HG03103 (cell line): ENCODE data around the gene EFHC1.
A peak's percentile ranks its signal among the peaks of the same experiment; 100 is the strongest.
"Not testable (repeated sequence)": the region's sequence is repeated elsewhere in the genome, so short reads cannot be mapped to it uniquely, and the experiment has no call there.

Source experiments
- ATAC-seq: cut with Tn5 transposase; IDR thresholded peaks from one replicate; pipeline ENCODE4 v1.9.1; 2021; ENCODE audit warnings: low read depth; ENCODE audit not compliant: unreplicated experiment

The EFHC1 gene

DNA sequence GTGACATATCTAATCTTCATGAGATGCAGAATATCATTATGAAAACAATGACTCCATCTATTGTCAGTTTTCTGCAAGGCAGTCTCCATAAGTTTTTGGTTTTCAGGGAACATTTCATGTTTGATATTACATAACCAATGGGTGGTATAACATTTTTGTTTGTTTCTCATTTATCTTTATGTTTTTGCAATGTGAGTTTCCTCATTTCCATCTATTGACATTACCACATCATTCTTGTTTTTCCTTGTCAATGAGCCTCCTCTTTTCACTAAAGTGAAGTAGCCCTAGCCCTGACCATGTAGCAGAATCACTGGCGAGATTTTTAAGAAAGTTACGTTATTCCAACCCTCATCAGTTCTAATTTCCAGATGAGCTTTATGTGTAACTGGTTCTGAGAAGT, 4.4 kb downstream of the EFHC1 start:
- ATAC-seq: no peak

DNA sequence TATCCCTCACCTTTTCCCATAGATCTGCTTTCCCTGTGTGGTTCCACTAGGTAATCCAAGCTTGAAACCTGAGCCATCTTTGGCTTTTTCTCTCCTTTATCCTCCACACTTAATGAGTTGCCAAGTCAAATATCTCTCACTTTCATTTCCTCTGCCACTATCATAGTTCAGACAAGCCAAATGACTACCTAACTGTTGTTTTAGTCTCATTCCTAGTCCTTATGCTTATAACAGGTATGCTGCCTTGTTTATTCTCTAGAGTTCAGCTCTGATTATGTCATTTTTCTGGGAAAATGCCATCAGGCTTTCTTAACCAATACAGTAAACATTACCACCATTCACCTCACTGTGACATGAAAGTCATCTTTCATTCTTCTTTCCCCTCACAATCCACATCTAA, 6.5 kb downstream of the EFHC1 start:
- ATAC-seq: no peak

DNA sequence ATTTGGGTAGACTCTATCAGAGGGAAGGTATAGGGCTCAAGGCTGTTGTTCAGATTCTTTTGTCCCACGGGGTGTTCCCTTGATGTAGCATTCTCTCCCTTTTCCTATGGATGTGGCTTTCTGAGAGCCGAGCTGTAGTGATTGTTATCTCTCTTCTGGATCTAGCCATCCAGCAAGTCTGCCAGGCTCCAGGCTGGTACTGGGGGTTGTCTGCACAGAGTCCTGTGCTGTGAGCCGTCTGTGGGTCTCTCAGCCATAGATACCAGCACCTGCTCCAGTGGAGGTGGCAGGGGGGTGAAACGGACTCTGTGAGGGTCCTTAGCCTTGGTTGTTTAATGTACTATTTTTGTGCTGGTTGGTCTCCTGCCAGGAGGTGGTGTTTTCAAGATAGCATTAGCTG, 13.2 kb downstream of the EFHC1 start:
- ATAC-seq: not testable (repeated sequence)

- ATAC-seq: no peak
Observed at GRCh38 chr6:52435345-52435744, 15.2 kb downstream of the EFHC1 start.

DNA sequence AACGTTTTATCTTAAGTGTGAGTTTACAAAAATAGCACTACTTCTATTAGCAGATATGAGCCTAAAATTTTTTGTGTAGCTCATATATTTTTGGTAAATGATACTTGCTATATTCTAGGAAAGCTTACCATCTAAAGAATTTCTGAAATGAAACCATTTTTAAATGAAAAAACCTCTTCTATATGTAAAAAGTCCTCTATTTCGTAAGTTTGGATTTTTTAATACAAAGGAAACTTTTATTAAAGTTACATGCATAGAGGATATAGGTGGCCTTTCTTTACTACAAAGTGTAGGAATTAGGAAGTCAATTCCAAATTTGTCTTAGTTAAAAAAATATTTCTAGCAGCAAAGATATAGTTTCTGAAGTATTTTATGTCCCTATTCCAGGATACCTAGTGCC, 18.8 kb downstream of the EFHC1 start:
- no peak for ATAC-seq

DNA sequence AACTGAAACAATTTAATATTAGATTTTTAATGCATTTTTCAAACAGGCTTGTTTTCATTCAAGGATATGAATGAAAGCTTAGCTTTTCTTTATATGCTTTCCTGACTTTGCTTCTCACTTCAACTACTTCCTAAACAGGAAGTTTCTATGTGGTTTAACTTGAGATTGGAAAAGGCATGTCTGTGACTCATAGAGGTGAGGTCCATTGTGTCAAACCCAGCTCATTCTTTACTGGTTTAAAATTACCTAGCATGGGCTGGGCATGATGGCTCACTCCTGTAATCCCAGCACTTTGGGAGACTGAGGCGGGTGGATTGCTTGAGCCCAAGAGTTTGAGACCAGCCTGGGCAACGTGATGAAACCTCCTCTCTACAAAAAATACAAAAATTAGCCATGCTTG, 34.4 kb downstream of the EFHC1 start:
- no peak for ATAC-seq

- ATAC-seq: no peak
Observed at GRCh38 chr6:52457096-52457495, 37.0 kb downstream of the EFHC1 start.

- not testable (repeated sequence) for ATAC-seq
Observed at GRCh38 chr6:52461194-52461593, 41.1 kb downstream of the EFHC1 start.

DNA sequence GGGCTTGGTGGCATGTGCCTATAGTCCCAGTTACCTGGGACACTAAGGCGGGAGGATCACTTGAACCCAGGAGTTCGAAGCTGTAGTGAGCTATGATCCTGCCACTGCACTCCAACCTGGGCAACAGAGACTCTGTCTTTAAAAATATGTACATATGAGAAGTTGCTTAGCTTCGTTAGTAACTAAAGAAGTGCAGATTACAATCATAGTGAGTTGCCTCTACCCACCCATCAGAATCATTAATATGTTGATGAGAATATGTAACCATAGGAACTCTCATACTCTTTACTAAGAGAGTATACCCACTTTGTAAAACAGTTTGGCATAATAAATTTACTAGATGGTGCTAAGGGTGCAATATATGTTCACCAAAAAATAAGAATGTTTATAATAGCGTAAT, 54.0 kb downstream of the EFHC1 start:
- ATAC-seq: no peak

DNA sequence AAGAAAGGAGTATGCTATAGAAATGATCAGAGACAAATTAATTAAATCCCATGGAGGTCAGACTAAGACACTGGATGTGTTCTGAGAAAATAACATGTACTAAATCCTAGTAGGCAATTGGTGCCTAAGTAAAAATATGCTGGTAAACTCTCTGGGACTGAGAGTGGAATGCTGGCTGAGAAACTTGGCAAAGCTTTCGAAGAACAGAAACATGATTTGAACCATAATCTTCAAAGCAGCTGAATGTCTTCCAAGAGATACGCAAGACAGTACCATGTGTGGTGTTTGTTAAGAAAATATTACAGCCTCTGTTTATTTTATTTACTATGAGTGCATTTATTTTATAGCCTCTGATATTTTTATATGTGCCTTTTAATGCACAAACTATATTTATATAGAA, 55.2 kb downstream of the EFHC1 start:
- no peak for ATAC-seq

DNA sequence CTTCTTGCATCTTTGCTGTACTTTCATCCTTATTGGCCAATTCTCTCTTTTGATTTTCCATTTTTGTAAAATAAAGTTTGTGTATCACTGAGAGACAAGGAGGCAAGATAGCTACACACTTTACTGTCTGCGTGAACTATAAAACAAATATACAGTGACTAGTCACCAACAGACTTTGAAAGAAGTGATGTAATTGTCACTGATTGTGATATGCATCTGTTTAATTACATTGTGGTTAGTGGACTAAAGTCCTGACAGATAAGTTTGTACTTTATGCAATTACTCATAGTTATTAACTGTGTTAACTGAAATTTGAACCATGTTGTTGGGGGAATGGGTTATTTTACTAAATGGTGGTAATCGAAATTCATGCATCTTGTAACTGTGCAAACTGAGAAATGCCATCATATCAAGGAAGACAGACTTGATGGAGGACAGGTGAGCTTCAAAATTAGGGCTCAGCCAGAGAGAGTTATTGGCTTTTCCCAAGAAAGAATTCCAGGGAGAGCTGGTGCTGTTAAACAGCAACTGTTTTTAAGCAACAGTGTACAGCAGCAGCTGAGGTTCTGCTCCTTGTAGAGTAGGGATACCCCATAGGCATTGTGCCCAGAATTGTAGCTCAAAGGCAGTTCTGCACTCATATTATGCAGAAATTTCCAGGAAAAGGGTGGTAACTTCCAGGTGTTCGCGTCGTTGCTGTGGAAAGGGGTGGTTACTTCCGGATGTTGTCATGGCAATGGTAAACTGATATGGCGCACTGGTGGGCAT, 62.9 kb downstream of the EFHC1 start:
- ATAC-seq: no peak

DNA sequence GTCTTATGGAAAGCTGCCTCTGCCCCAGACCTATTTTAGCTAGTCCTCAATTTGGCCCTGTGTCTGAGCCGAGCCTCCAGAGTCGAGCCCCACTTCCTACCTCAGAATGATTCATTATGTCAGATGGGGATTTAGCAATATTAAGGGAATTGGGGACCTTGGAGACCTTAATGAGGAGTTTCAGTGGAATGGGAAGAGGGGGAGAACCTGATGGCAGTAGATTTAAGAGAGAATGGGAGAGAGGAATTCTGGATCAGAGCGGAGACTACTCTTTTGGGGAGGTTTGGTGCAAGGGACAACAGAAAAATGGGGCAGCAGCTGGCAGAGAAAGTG, 63.5 kb downstream of the EFHC1 start:
- ATAC-seq: no peak

- ATAC-seq: no peak
Observed at GRCh38 chr6:52489881-52490280, 69.7 kb downstream of the EFHC1 start.

DNA sequence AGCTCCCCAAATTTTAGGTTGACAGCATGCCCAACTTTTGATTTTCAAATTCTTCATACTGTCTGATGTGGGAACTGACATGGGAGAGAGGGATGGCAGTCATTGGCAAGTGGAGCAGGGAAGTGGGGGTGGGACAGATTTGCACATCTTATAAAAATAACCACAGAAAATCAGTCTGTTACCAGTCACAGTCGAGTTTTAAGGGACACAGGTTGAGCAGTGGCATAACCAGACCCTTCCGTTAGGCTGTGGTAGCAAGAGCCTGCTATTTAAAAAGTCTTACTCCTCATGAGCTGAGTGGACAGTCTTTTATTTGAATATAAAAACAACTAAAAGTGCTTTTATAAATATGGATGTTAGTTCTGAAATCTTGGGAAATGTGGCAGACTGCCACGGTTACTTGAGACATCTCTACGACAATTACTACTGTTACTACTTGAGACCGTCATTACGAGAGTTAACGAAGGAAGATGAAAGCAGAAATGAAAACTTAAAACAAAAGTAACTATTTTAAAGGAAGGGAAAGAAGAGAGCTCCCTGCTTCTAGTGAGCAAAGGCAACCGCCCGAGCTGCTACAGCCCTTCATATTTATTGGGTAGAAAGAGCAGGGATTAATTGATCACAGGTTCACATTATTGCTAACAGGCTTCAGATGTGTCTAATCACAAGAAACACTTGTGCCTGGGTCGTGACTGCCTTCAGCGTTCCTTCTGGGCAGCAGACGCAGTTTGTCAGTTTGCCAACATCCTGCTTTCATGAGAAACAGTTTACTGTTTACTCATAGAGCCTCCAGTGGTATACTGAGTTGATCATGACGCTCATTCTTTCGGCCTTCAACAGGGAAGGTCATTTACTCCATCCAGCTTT, 71.3 kb downstream of the EFHC1 start:
- ATAC-seq: peak; percentile 54

- no peak for ATAC-seq
Observed at GRCh38 chr6:52493669-52494068, 73.5 kb downstream of the EFHC1 start.

- ATAC-seq: no peak
Observed at GRCh38 chr6:52494298-52495072, 74.3 kb downstream of the EFHC1 start.

DNA sequence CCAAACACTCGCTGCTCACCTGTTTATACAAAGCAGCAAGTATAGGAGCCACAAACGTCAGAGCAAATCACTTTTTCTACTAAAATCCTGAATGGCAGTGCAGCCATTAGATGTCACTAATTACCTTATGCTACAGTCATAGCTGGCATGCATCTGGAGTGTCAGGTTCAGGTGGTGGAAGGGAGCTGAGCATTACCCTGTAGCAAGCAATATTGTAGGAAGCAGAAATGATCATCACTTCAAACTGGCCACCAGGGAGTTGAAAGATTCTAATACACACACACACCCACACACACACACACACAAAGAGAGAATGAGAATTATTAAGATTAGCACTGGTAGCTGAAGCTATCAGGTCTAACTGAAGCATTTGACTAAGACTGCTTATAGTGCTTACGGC, 75.8 kb downstream of the EFHC1 start:
- no peak for ATAC-seq

DNA sequence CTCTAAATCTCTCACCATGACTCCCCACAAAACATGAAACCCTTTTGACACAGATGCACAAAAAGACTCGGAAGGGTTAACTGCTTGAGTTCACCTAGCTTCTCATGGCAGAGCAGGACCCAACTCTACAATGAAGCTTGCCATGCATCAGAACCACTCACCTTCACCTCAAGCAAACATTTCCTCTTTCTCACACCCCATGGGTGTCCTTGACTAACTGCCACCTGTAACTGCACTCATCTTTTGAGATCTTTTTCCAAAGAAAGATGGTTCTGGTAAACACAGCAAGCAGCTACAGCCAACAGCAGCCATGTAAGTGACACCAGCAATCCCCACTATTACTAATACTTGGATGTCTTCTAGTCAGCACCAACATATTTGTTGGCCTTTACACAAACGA, 76.5 kb downstream of the EFHC1 start:
- no peak for ATAC-seq

DNA sequence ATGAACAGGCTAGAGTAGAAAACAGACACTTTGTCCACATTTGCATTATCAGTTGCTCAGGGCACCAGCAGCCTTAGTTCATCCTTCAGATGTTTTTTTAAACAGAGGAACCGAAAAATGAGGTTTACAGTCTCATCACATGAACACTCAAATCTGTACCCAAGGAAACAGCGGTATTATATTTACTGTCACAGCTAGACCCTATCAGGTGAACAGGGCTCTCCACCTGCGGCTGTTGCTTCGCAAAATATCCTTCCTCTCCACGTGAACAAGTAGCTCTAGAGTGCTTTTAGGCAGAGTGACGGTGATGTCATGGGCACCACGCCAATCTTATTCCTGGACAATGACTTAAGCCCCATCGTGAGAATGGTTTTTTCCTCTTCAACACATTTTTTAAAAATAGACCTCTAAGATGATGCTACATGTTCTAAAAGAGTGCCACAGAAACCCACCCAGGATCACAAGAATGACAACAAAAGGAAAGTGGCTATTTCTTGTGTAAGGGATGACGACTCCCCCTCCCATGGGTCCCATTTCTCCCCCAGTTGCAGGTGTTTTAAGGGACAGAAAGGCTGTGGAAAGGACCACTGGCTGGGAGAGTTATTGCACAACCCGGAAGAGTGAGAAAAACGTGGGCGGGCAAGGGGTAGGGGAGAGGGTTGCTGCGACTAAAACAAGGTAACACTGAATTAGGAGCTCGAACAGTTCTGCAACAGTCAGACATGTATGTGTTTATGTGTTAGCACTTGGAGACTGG, 77.7 kb downstream of the EFHC1 start:
- ATAC-seq: peak; percentile 78

DNA sequence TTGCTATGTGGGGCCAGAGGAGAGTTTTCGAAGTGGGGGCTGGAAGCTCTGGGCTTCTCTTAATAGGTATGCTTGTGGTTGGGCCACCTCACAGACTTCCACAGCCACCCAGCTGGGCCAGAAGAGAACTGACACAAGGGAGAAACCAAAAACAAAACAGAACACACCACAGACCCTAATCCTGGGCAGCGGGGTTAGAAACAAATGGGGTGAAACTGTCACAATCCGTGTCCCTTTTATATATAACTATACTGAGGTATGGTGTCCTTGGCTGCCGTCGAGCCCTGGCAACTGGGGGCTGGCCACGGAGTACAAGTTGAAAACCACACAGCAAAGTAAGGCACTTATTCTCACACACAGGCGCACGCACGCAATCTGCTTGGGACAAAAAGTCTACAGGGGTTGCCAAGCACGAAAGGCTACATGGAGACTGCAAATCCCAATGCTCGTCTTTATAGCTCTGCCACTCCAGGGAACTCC, 78.4 kb downstream of the EFHC1 start:
- ATAC-seq: peak; percentile 33
